Measurements from ENCODE around the gene SIX3. TPM values are rescaled to one million over a fixed set of nuclear protein-coding genes. Genes with fewer than 3 reads are reported as not detected.

SIX3 gene
- total RNA-seq, 1 donor from 2014 or later = 0.68 TPM

DNA sequence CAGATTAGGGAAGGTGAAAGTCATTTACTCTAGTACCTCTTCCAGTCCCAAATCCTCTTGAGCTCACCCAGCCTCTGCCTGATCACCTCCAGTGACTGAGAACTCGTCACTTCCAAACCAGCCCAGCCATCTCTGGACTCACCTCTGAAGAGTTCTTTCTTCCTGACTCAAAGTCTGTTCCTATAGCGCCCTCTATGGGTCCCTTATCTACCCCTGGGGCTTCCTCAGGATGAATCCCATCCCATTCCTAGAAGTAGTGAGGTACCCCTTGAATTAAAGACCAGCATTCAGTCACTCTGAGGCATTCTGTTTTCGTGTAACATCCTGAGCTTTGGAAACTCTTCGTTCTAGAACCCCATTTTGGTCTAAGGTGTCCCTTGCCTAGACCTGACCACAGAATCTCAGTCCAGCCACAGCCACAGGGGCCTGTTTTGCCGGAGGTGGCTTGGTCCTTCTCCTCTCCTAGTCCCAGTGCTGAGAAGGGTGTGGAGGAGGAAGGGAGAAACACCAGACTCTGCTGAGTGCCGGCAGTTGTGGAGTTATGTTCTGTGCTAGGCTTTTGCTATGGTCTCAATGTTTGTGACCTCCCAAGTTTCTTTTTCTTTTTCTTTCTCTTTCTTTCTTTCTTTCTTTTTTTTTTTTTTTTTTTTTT is 32.7 kb downstream of the SIX3 start:
- H3K27me3 Mint-ChIP-seq = peaks cover 48% of the 10 kb centered on the region
- TF ChIP-seq, protein P1, sequence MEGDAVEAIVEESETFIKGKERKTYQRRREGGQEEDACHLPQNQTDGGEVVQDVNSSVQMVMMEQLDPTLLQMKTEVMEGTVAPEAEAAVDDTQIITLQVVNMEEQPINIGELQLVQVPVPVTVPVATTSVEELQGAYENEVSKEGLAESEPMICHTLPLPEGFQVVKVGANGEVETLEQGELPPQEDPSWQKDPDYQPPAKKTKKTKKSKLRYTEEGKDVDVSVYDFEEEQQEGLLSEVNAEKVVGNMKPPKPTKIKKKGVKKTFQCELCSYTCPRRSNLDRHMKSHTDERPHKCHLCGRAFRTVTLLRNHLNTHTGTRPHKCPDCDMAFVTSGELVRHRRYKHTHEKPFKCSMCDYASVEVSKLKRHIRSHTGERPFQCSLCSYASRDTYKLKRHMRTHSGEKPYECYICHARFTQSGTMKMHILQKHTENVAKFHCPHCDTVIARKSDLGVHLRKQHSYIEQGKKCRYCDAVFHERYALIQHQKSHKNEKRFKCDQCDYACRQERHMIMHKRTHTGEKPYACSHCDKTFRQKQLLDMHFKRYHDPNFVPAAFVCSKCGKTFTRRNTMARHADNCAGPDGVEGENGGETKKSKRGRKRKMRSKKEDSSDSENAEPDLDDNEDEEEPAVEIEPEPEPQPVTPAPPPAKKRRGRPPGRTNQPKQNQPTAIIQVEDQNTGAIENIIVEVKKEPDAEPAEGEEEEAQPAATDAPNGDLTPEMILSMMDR (conservative IDR thresholded peaks at IDR 0.05) = peak; percentile 60
- no peak for DNase-seq (ENCODE audit: extremely low spot score, unreplicated experiment)
- no peak overlapping the region for H3K4me3 Mint-ChIP-seq
- H3K36me3 Mint-ChIP-seq = no peaks in the 10 kb centered on the region
- H3K27ac Mint-ChIP-seq = no peak overlapping the region
- H3K4me1 Mint-ChIP-seq (ENCODE audit: unreplicated experiment) = peaks cover 5% of the 10 kb centered on the region
- no peaks in the 10 kb centered on the region for H3K9me3 Mint-ChIP-seq

DNA sequence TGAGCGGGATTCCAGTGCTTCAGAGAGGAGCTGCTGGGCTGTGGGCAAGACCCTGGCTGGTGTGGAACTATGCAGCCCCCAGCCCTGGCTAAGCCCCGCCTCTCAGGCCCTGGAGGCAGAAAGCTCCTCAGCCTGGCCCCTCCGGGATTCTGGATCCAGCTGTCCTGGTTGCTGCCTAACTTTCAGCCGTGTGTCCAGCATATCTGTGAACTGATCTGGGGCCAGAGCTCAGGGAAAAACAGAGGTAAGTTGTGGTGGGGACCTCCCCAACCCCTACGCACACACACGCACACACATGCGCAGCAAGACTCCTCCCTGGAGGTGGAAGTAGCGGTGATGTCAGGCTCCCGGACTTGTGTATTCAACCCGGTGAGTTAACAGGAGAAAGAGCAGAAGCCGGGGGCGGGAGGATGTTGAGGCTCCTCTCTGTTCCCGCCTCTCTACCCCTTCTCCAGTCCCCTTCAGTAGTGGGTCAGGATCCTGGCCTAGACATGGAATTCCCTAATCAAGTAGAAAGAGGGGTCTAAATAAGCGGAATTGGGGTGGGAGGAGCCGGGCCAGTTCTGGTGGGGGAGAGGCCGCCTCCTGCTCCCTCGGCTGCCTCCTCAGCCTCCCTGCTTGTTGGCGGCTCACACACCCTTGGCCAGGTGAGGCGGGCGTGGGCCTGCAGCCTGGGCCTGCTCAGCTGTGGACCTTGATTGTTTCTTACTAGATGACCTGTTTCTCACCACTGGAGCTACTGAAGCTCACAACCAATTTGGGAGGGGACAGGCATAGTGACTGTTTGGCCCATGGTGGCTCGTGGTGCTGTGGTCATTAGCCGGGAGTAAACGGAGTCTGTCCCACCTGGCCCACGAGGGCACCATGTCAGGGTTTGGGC is 34.3 kb downstream of the SIX3 start:
- TF ChIP-seq, protein P1 (conservative IDR thresholded peaks at IDR 0.05) = no peak
- Mint-ChIP-seq H3K27me3 (peaks cover 45% of the 10 kb centered on the region), H3K4me1 (ENCODE audit: unreplicated experiment) (peaks cover 5% of the 10 kb centered on the region), H3K9me3 (no peaks in the 10 kb centered on the region), H3K4me3 (no peak overlapping the region), H3K36me3 (no peaks in the 10 kb centered on the region), H3K27ac (no peak overlapping the region)
- no peak for DNase-seq (ENCODE audit: extremely low spot score, unreplicated experiment)

DNA sequence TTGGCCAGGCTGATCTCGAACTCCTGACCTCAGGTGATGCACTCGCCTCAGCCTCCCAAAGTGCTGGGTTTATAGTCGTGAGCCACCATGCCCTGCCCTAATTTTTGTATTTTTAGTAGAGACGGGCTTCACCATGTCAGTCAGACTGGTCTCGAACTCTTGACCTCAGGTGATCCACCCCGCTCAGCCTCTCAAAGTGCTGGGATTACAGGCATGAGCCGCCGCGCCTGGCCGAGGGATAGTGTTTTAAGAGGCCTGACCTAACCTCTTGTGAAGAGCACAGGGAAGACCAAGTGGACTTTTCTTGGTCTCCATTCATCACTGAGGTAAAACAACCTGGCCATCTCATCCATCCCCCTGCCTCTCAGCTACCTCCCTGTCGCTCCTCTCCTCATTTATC is 38.1 kb downstream of the SIX3 start:
- Mint-ChIP-seq H3K27me3 (peaks cover 39% of the 10 kb centered on the region), H3K36me3 (no peaks in the 10 kb centered on the region), H3K27ac (no peak overlapping the region), H3K9me3 (no peaks in the 10 kb centered on the region), H3K4me1 (ENCODE audit: unreplicated experiment) (peaks cover 6% of the 10 kb centered on the region), H3K4me3 (no peak overlapping the region)
- DNase-seq (ENCODE audit: extremely low spot score, unreplicated experiment) = no peak
- TF ChIP-seq, protein P1 (conservative IDR thresholded peaks at IDR 0.05) = no peak

DNA sequence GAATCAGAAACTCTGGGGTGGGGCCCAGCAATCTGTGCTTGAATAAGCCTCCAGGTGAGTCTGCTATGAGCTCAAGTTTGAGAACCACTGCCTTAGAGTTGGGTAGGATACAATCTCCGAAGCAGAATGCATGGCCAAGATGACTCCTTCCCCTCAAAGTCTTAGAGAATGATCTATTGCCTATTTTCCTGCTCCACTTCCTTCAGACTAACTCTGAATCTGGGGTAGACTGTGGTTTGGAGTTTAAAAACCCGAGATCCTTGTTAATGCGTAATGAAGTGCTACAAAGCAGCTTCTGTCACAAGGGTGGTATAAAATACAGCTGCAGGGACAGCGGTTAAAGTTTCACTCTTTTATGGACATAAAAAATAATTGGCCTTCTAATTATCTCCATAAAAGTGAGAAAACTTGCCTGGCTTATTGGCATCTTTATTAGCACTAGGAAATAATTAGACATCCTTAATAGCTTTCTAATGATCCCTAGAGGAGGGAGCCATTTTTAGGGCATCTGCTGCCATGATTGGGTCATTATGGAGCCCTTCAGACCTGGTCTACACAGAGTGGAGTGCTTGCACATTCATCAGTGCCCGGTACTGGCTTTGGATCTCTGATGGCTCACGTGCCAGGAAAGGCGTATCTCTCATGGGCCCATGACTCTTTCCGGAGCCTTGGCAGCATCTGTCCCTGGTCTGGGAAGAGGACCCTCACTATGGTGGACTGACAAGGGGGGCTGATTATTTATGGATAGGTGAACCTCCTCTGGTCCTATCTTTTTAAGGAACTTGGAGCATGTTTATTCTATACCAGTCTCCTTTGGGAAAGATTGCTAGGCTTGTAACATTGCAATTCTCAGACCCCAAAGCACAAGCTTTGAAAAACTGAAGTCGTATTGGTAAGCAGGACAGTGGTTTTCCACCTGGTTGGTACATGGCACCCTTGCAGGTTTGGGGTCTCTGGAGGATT is 39.5 kb downstream of the SIX3 start:
- TF ChIP-seq, protein P1 (conservative IDR thresholded peaks at IDR 0.05) = no peak
- H3K4me3 Mint-ChIP-seq = no peak overlapping the region
- H3K4me1 Mint-ChIP-seq (ENCODE audit: unreplicated experiment) = peaks cover 6% of the 10 kb centered on the region
- no peaks in the 10 kb centered on the region for H3K9me3 Mint-ChIP-seq
- no peak overlapping the region for H3K27ac Mint-ChIP-seq
- DNase-seq (ENCODE audit: extremely low spot score, unreplicated experiment) = no peak
- no peaks in the 10 kb centered on the region for H3K36me3 Mint-ChIP-seq
- peaks cover 41% of the 10 kb centered on the region for H3K27me3 Mint-ChIP-seq

- H3K4me1 Mint-ChIP-seq (ENCODE audit: unreplicated experiment) = peaks cover 6% of the 10 kb centered on the region
- H3K9me3 Mint-ChIP-seq = no peaks in the 10 kb centered on the region
- no peak overlapping the region for H3K27ac Mint-ChIP-seq
- H3K4me3 Mint-ChIP-seq = no peak overlapping the region
- no peaks in the 10 kb centered on the region for H3K36me3 Mint-ChIP-seq
- no peak for DNase-seq (ENCODE audit: extremely low spot score, unreplicated experiment)
- H3K27me3 Mint-ChIP-seq = peaks cover 41% of the 10 kb centered on the region
- TF ChIP-seq, protein P1 (conservative IDR thresholded peaks at IDR 0.05) = peak; percentile 94
Measured at GRCh38 chr2:44981714-44982108, 40.2 kb downstream of the SIX3 start.

Measured in type B pancreatic cell (in vitro differentiated cells).